GM19035 (cell line): ENCODE data around the gene EVI2A.

Source experiments
- ATAC-seq: cut with Tn5 transposase; IDR thresholded peaks from one replicate; pipeline ENCODE4 v1.9.1; 2021; ENCODE audit not compliant: unreplicated experiment

The EVI2A gene

DNA sequence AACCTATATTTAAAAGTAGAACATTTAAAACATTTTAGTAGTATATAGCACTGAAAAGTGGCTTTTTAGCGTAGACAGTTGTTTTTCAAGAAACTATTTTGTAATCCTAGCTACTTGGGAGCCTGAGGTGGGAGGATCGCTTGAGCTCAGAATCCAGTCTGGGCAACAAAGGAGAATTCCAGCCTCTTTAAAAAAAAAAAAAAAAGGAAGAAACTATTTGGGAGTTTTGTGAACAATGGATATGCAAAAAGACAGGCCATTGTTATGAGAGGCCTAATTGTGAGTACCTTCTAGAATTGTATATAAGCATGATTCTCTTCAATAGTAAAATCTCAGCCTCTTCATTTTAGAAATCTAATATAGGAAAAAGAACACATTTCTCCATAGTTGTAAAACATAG is 42.0 kb downstream of the EVI2A start:
- ATAC-seq, result no peak

DNA sequence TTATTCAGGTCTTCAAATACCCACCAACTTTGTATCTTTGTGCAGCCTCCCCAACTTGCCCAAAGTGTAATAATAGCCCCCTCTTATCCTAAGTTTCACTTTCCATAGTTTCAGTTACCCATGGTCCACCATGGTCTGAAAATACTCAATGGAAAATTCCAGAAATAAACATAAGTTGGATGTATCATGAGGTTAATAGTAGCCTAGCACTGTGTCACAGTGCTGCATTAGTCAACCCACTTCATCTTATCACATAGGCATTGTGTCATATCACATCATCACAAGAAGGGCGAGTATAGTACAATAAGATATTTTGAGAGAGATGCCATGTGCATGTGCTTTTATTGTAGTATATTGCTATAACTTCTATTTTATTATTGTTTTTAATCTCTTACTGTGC is 46.3 kb downstream of the EVI2A start:
- no peak for ATAC-seq

DNA sequence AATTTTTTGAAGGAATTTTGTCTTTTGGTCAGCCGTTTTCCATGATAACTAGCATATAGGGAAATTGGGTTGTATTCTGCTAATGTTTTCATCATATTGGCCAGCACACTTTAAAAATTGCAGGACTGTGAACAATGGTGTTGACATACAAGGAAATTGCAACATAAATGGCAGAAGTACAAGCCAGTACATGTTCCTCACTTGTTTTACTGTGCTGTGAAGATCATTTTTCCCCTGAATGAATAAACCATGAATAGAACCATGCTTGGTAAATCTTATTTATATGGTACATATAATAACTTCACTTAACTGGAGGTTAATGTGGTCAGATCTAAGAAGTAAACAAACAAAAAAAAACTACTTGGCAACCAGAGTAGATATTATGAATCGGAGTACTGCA is 47.2 kb downstream of the EVI2A start:
- ATAC-seq, result no peak

GRCh38 chr17:31273516-31273915 is 47.9 kb downstream of the EVI2A start:
- no peak for ATAC-seq

GRCh38 chr17:31272803-31273202 is 48.6 kb downstream of the EVI2A start:
- ATAC-seq, result no peak

- no peak for ATAC-seq
Observed at GRCh38 chr17:31272236-31272635, 49.2 kb downstream of the EVI2A start.

DNA sequence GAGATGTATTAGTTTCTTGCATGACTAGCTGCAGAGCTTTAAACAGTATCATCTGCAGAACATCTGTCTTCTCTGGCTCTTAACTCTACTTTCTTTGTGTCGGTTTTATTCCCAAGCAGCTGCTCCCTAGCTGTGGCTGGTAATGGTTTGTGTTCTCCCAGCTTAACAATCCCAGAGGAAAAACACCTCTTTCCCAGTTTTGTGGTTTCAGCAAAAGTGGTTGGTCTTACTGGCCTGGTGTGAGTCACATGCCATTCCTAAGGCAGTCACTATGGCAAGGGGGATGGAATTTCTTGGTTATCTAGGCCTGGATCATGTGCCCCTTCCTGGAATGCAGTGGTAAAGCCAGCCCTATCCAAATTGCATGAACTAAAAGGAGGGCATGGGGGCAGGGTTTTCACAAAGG is 51.8 kb downstream of the EVI2A start:
- no peak for ATAC-seq

DNA sequence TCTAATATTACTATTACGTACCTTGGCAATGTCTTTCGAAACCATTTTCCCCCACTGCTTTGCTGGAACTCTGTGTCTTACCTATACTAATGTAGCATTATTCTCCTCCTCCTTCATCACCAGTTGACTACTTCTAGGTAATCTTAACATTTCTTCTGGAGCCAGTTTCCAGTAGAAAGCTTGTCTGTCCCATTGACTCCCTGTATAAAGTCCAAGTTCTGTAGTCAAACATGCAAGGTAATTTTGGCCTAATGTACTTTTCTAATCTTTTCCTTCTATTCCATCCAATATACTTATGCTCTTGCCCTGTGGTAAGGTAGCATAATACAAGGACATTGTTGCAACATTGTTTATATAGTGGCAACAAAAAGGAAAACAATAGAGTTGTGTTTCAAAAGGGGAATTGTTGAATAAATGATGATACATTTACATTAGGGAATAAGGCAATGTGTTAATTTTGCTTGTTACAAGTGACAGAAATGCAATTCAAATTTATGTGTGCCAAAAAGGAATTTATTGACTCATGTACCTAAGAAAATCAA is 52.3 kb downstream of the EVI2A start:
- no peak for ATAC-seq
